Natural killer cell treated with Interleukin-12 subunit alpha and Interleukin-12 subunit beta and Interleukin-15 and Interleukin-18, amount 100 ng/mL, for 72 hours (primary cell): ENCODE data around the gene THSD7A. TPM values are rescaled to one million over a fixed set of nuclear protein-coding genes. Genes with fewer than 3 reads are reported as not detected.

Source experiments
- ATAC-seq, 2 donors: fragments of 150-1000 bp; cut with Tn5 transposase in 1 of 2; sonication (Bioruptor Pico), chemical (Tn5 transposase) in 1 of 2; 2 replicates each; pipeline ENCODE4 v1.10.0; 2021
- DNase-seq: peaks from one replicate; pipeline ENCODE4 v3.0.0; 2022; ENCODE audit warnings: low spot score
- H3K27ac Mint-ChIP-seq, 2 donors: 1 replicate in 1 of 2; 2 replicates in 1 of 2; pipeline ENCODE4 v1.8.0; 2022; ENCODE audit warnings: mixed read lengths in 2 of 2, mild to moderate bottlenecking in 1 of 2, moderate library complexity in 1 of 2
- H3K27me3 Mint-ChIP-seq, 2 donors: 1 replicate in 1 of 2; 2 replicates in 1 of 2; pipeline ENCODE4 v1.8.0; 2022; ENCODE audit warnings: mixed read lengths in 2 of 2
- H3K36me3 Mint-ChIP-seq: one replicate; pipeline ENCODE4 v1.8.0; 2022; ENCODE audit warnings: mixed read lengths
- H3K4me1 Mint-ChIP-seq, 2 donors: 1 replicate in 1 of 2; 2 replicates in 1 of 2; pipeline ENCODE4 v1.8.0; 2022; ENCODE audit warnings: low read depth in 2 of 2, mixed read lengths in 2 of 2, mild to moderate bottlenecking in 1 of 2
- H3K4me3 Mint-ChIP-seq: one replicate; pipeline ENCODE4 v1.8.0; 2022; ENCODE audit warnings: mixed read lengths
- H3K9me3 Mint-ChIP-seq: 2 replicates; pipeline ENCODE4 v1.8.0; 2022; ENCODE audit warnings: mixed read lengths
- total RNA-seq, 2 donors: library from RNA; stranded (reverse); gene quantifications; one replicate each; pipeline ENCODE4 v1.2.3, GENCODE V29; 2022

The THSD7A gene
- total RNA-seq, 2 donors from 2014 or later, result 0.75 TPM; not detected in 1

- H3K27me3 Mint-ChIP-seq, result no peaks in the 10 kb centered on the region
- no peaks in the 10 kb centered on the region for H3K36me3 Mint-ChIP-seq
- no peak for ATAC-seq
- DNase-seq, result no peak
- no peaks in the 10 kb centered on the region for H3K9me3 Mint-ChIP-seq
- H3K4me3 Mint-ChIP-seq, result no peak overlapping the region
- H3K4me1 Mint-ChIP-seq, result no peaks in the 10 kb centered on the region
- no peak overlapping the region for H3K27ac Mint-ChIP-seq
These were observed 401.9 kb downstream of the THSD7A start for GRCh38 chr7:11430112-11430511.

- ATAC-seq (no peak), DNase-seq (no peak)
- no peaks in the 10 kb centered on the region for H3K27me3 Mint-ChIP-seq
These were observed 403.0 kb downstream of the THSD7A start for GRCh38 chr7:11428877-11429581.

GRCh38 chr7:11427686-11428273 is 404.2 kb downstream of the THSD7A start:
- no peak for ATAC-seq
- H3K9me3 Mint-ChIP-seq, result no peaks in the 10 kb centered on the region
- H3K27ac Mint-ChIP-seq, result no peak overlapping the region
- H3K27me3 Mint-ChIP-seq, result no peaks in the 10 kb centered on the region
- DNase-seq, result no peak
- H3K4me1 Mint-ChIP-seq, result no peaks in the 10 kb centered on the region
- H3K4me3 Mint-ChIP-seq, result no peak overlapping the region
- H3K36me3 Mint-ChIP-seq, result no peaks in the 10 kb centered on the region

More at GRCh38 chr7:11428877-11429581, 403.0 kb downstream of the THSD7A start:
- Mint-ChIP-seq H3K27ac (no peak overlapping the region), H3K9me3 (no peaks in the 10 kb centered on the region), H3K36me3 (no peaks in the 10 kb centered on the region), H3K4me1 (no peaks in the 10 kb centered on the region), H3K4me3 (no peak overlapping the region)

- no peak for DNase-seq
- Mint-ChIP-seq H3K4me3 (no peak overlapping the region), H3K27ac (no peak overlapping the region), H3K36me3 (no peaks in the 10 kb centered on the region), H3K9me3 (no peaks in the 10 kb centered on the region), H3K4me1 (no peaks in the 10 kb centered on the region), H3K27me3 (no peaks in the 10 kb centered on the region)
- no peak for ATAC-seq
These were observed 408.0 kb downstream of the THSD7A start for GRCh38 chr7:11424006-11424405.

GRCh38 chr7:11420049-11420448 is 411.9 kb downstream of the THSD7A start:
- H3K4me3 Mint-ChIP-seq, result no peak overlapping the region
- no peaks in the 10 kb centered on the region for H3K27me3 Mint-ChIP-seq
- ATAC-seq (no peak), DNase-seq (no peak)
- no peaks in the 10 kb centered on the region for H3K9me3 Mint-ChIP-seq
- H3K36me3 Mint-ChIP-seq, result no peaks in the 10 kb centered on the region
- no peak overlapping the region for H3K27ac Mint-ChIP-seq
- no peaks in the 10 kb centered on the region for H3K4me1 Mint-ChIP-seq

- no peak overlapping the region for H3K27ac Mint-ChIP-seq
- ATAC-seq, result no peak
These were observed 415.1 kb downstream of the THSD7A start for GRCh38 chr7:11416641-11417458.

GRCh38 chr7:11415101-11415500 is 416.9 kb downstream of the THSD7A start:
- Mint-ChIP-seq H3K4me3 (no peak overlapping the region), H3K27me3 (no peaks in the 10 kb centered on the region), H3K4me1 (no peaks in the 10 kb centered on the region), H3K9me3 (no peaks in the 10 kb centered on the region), H3K36me3 (no peaks in the 10 kb centered on the region), H3K27ac (no peak overlapping the region)
- ATAC-seq (no peak), DNase-seq (no peak)

More at GRCh38 chr7:11416641-11417458, 415.1 kb downstream of the THSD7A start:
- H3K4me3 Mint-ChIP-seq, result no peak overlapping the region
- H3K27me3 Mint-ChIP-seq, result no peaks in the 10 kb centered on the region
- H3K36me3 Mint-ChIP-seq, result no peaks in the 10 kb centered on the region
- no peak for DNase-seq
- H3K4me1 Mint-ChIP-seq, result no peaks in the 10 kb centered on the region
- H3K9me3 Mint-ChIP-seq, result no peaks in the 10 kb centered on the region

GRCh38 chr7:11413901-11414300 is 418.1 kb downstream of the THSD7A start:
- Mint-ChIP-seq H3K4me1 (no peaks in the 10 kb centered on the region), H3K4me3 (no peak overlapping the region), H3K27ac (no peak overlapping the region), H3K27me3 (no peaks in the 10 kb centered on the region), H3K36me3 (no peaks in the 10 kb centered on the region), H3K9me3 (no peaks in the 10 kb centered on the region)
- DNase-seq (no peak), ATAC-seq (no peak)

- no peaks in the 10 kb centered on the region for H3K9me3 Mint-ChIP-seq
- no peaks in the 10 kb centered on the region for H3K4me1 Mint-ChIP-seq
- H3K4me3 Mint-ChIP-seq, result no peak overlapping the region
- no peak overlapping the region for H3K27ac Mint-ChIP-seq
- H3K27me3 Mint-ChIP-seq, result no peaks in the 10 kb centered on the region
- no peaks in the 10 kb centered on the region for H3K36me3 Mint-ChIP-seq
- DNase-seq (no peak), ATAC-seq (no peak)
These were observed 420.0 kb downstream of the THSD7A start for GRCh38 chr7:11412036-11412435.

- ATAC-seq (no peak), DNase-seq (no peak)
- Mint-ChIP-seq H3K36me3 (no peaks in the 10 kb centered on the region), H3K4me3 (no peak overlapping the region), H3K4me1 (no peaks in the 10 kb centered on the region), H3K27me3 (no peaks in the 10 kb centered on the region), H3K9me3 (no peaks in the 10 kb centered on the region), H3K27ac (no peak overlapping the region)
These were observed 421.0 kb downstream of the THSD7A start for GRCh38 chr7:11410656-11411644.

GRCh38 chr7:11404355-11404754 is 427.6 kb downstream of the THSD7A start:
- H3K36me3 Mint-ChIP-seq, result no peaks in the 10 kb centered on the region
- DNase-seq, result no peak
- H3K27ac Mint-ChIP-seq, result no peak overlapping the region
- ATAC-seq, result no peak
- H3K4me3 Mint-ChIP-seq, result no peak overlapping the region
- no peaks in the 10 kb centered on the region for H3K9me3 Mint-ChIP-seq
- no peaks in the 10 kb centered on the region for H3K4me1 Mint-ChIP-seq
- no peaks in the 10 kb centered on the region for H3K27me3 Mint-ChIP-seq

GRCh38 chr7:11403781-11404180 is 428.2 kb downstream of the THSD7A start:
- Mint-ChIP-seq H3K36me3 (no peaks in the 10 kb centered on the region), H3K9me3 (no peaks in the 10 kb centered on the region), H3K27ac (no peak overlapping the region), H3K4me3 (no peak overlapping the region), H3K27me3 (no peaks in the 10 kb centered on the region), H3K4me1 (no peaks in the 10 kb centered on the region)
- ATAC-seq (no peak), DNase-seq (no peak)

- no peaks in the 10 kb centered on the region for H3K27me3 Mint-ChIP-seq
- DNase-seq (no peak), ATAC-seq (no peak)
- H3K4me1 Mint-ChIP-seq, result no peaks in the 10 kb centered on the region
- H3K9me3 Mint-ChIP-seq, result peaks cover 15% of the 10 kb centered on the region
- H3K4me3 Mint-ChIP-seq, result no peak overlapping the region
- H3K36me3 Mint-ChIP-seq, result no peaks in the 10 kb centered on the region
- no peak overlapping the region for H3K27ac Mint-ChIP-seq
These were observed 437.6 kb downstream of the THSD7A start for GRCh38 chr7:11394438-11394837.
